ENCODE data around the gene IFI27L1.

Gene IFI27L1

DNA sequence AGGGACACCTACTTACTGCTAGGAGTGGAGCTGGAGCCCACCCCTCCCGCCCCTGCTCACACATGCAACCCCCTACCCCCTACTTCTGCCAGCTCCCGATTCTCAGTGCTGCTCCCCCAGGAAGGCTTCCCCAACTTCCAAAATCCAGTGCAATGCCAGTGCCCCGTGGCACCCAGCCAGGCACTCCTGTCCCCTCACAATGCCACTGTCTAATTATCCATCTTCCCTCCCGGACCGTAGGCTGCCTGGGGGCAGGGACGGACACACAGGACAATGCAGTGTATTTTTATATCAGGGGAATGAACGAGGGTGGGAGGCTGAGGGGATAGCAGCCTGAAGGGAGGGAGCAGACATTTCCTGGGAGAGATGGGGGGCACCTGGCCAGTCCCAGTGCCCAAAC is 42.6 kb upstream of the IFI27L1 start:
- no peak overlapping the region for H3K4me3 ChIP-seq (ENCODE audit: low read depth, low read length)
- ChIA-PET POLR2A (no interaction called here), CTCF (interaction anchor here (0.7 to 11.1 kb wide), 12 partner anchors 11 to 448 kb away, joined by 3 to 348 read pairs (median 9); partner anchors contain the start of genes DDX24, IFI27L1, IFI27L2 and OTUB2)
- TF ChIP-seq, protein P1, sequence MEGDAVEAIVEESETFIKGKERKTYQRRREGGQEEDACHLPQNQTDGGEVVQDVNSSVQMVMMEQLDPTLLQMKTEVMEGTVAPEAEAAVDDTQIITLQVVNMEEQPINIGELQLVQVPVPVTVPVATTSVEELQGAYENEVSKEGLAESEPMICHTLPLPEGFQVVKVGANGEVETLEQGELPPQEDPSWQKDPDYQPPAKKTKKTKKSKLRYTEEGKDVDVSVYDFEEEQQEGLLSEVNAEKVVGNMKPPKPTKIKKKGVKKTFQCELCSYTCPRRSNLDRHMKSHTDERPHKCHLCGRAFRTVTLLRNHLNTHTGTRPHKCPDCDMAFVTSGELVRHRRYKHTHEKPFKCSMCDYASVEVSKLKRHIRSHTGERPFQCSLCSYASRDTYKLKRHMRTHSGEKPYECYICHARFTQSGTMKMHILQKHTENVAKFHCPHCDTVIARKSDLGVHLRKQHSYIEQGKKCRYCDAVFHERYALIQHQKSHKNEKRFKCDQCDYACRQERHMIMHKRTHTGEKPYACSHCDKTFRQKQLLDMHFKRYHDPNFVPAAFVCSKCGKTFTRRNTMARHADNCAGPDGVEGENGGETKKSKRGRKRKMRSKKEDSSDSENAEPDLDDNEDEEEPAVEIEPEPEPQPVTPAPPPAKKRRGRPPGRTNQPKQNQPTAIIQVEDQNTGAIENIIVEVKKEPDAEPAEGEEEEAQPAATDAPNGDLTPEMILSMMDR (IDR thresholded peaks at IDR 0.05; ENCODE audit: insufficient read depth, low read length, missing control alignments), result no peak
- no peak for DNase-seq (ENCODE audit: low read depth, low spot score)

DNA sequence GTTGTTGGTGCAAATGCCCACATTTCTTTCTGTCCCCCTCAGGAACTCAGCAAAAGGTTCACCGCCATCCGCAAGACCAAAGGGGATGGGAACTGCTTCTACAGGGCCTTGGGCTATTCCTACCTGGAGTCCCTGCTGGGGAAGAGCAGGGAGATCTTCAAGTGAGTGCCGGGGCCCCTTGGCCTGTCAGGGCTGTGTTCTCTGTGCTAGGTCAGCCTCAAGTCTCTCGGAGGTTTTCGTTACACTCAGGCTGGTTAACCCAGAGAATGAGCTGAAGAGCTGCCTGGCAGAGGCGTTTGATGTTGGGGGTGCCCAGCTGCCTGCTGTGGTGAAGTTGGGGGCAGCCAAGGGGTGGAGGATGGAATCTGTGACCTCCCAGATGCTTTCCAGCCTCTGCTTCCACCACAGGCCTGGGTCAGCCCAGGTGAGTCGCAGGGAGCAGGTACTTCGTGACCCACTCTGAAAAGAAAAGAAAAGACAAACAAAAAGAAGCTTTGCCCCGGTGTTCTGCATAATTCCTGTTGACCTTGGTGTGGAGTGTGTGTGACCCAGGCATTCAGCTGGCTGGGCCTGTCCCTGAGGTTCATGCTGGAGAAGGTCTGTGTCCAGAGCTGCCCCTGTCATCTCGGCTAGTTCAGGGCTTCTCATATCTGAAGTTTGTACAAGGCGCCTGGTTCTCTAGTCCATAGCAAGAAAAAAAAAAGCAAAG is 42.0 kb upstream of the IFI27L1 start:
- TF ChIP-seq, protein P1 (IDR thresholded peaks at IDR 0.05; ENCODE audit: insufficient read depth, low read length, missing control alignments), result no peak
- no peak overlapping the region for H3K4me3 ChIP-seq (ENCODE audit: low read depth, low read length)
- ChIA-PET CTCF (interaction anchor here (1.0 to 11.1 kb wide), 8 partner anchors 10 to 141 kb away, joined by 4 to 348 read pairs (median 88); partner anchors contain the start of genes IFI27L2 and OTUB2), POLR2A (no interaction called here)
- DNase-seq (ENCODE audit: low read depth, low spot score), result no peak

DNA sequence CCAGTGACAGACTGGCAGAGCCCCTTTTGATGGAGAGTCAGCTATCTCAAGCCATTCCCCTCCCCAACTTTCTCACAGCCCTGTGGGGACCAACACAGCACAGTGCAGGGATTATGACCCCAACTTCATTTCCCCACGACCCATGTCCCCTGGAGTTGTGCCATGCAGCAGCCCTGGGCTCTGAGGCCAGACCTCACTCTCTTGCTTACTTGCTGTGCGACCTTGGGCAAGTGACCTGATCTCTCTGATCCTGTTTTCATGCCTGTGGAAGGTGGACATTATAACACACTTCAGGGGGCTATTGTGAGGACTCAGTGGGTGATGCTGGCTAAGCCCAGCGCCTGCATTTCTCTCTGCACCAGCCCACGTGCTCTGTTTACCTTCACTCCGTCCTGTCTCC is 40.9 kb upstream of the IFI27L1 start:
- no peak overlapping the region for H3K4me3 ChIP-seq (ENCODE audit: low read depth, low read length)
- DNase-seq (ENCODE audit: low read depth, low spot score), result no peak
- ChIA-PET POLR2A (no interaction called here), CTCF (interaction anchor here (3.0 to 11.1 kb wide), 4 partner anchors 9 to 100 kb away, joined by 13 to 348 read pairs (median 148); partner anchors contain the start of gene IFI27L2)
- TF ChIP-seq, protein P1 (IDR thresholded peaks at IDR 0.05; ENCODE audit: insufficient read depth, low read length, missing control alignments), result no peak

DNA sequence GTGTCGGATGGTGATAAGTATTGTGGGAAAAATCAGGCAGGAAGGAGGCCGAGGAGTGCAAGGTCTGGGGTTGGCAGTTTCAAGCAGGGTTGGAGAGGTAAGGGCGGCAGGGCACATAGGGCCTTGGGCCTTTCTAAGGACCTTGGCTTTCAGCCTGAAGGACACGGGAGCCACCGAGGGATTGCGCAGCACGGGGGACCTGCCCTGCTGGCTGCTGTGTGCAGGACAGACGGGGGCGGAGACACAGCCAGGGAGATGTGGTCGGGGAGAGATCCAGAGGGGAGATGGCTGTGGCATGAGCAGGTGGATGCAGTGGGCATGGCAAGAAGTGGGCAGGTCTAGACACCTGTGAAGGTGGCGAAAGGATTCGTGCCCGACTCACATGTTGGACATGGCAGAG is 40.3 kb upstream of the IFI27L1 start:
- DNase-seq (ENCODE audit: low read depth, low spot score), result no peak
- H3K4me3 ChIP-seq (ENCODE audit: low read depth, low read length), result no peak overlapping the region
- POLR2A ChIA-PET, result no interaction called here
- CTCF ChIA-PET, result interaction anchor here (1.0 to 11.1 kb wide), 3 partner anchors 11 to 96 kb away, joined by 3 to 157 read pairs (median 11); partner anchors contain the start of gene IFI27L2
- TF ChIP-seq, protein P1 (IDR thresholded peaks at IDR 0.05; ENCODE audit: insufficient read depth, low read length, missing control alignments), result no peak

DNA sequence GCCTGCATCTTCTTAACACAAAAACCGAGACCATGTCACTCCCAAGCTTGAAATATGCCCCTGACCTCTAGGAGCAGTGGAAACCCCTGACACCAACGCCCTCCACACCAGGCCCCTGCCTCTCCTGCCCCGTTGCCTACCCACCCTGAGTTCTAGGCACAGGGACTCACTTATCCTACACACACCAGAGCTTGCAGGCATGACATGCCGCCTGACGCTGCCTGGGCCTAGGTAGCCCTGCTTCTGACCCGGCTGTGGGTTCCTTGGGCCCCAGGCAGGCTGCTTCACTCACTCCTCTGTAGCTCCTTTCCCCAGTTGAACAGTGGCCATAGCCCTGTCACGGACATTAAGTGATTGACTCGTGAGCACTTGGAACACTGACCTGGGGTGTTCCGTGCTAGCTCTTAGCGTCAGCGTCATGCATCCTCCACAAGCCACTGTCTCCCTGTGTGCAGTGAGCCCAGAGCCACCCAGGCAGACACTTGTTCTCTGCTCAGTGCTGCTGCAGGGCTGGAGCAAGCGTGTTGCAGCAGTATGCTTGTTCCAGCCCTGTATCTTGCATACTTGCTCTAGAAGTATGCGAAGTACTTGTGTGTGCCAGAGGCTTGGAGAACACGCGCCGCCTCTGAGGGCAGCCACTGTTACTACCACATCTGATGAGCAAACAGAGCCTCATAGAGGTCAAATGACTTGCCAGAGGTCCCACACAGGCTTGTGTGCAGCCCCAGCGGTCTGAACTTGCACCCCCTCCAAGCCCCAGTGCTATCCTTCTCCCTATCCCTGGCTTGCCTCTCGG is 39.4 kb upstream of the IFI27L1 start:
- peak; percentile 23 for DNase-seq (ENCODE audit: low read depth, low spot score)
- no peak overlapping the region for H3K4me3 ChIP-seq (ENCODE audit: low read depth, low read length)
- ChIA-PET CTCF (interaction anchor here (1.0 to 11.1 kb wide), 5 partner anchors 10 to 137 kb away, joined by 3 to 157 read pairs (median 10); partner anchors contain the start of gene IFI27L2), POLR2A (no interaction called here)
- TF ChIP-seq, protein P1 (IDR thresholded peaks at IDR 0.05; ENCODE audit: insufficient read depth, low read length, missing control alignments), result no peak

Data from AG04449 (cell line).